NCI-H2107 treated with DMSO at 0.1 percent for 48 hours (cell line): ENCODE measurements around the gene HAUS3.
"Not testable (repeated sequence)": the region's sequence is repeated elsewhere in the genome, so short reads cannot be mapped to it uniquely, and the experiment has no call there.

Source experiments
- DNase-seq: peaks from one replicate; lab custom pipeline; 2025; ENCODE audit not compliant: unreplicated experiment; lab: John Stamatoyannopoulos, UW

Gene HAUS3

GRCh38 chr4:2276581-2277325, 34.8 kb upstream of the HAUS3 start:
- no peak for DNase-seq

- DNase-seq, result no peak
Observed at GRCh38 chr4:2275546-2276251, 33.8 kb upstream of the HAUS3 start.

- not testable (repeated sequence) for DNase-seq
Observed at GRCh38 chr4:2275044-2275397, 33.1 kb upstream of the HAUS3 start.

GRCh38 chr4:2274320-2275043, 32.6 kb upstream of the HAUS3 start:
- DNase-seq, result no peak

GRCh38 chr4:2273657-2274319, 31.9 kb upstream of the HAUS3 start:
- DNase-seq, result no peak

GRCh38 chr4:2273221-2273620, 31.3 kb upstream of the HAUS3 start:
- DNase-seq, result no peak

GRCh38 chr4:2272828-2273120, 30.9 kb upstream of the HAUS3 start:
- no peak for DNase-seq

GRCh38 chr4:2272026-2272827, 30.3 kb upstream of the HAUS3 start:
- DNase-seq, result no peak

- DNase-seq, result no peak
Observed at GRCh38 chr4:2271279-2272025, 29.5 kb upstream of the HAUS3 start.

- DNase-seq, result no peak
Observed at GRCh38 chr4:2270341-2271165, 28.6 kb upstream of the HAUS3 start.

GRCh38 chr4:2269618-2270163, 27.8 kb upstream of the HAUS3 start:
- no peak for DNase-seq

- DNase-seq, result no peak
Observed at GRCh38 chr4:2269206-2269531, 27.2 kb upstream of the HAUS3 start.

- DNase-seq, result no peak
Observed at GRCh38 chr4:2268357-2269205, 26.7 kb upstream of the HAUS3 start.

GRCh38 chr4:2267841-2268240, 25.9 kb upstream of the HAUS3 start:
- no peak for DNase-seq

- no peak for DNase-seq
Observed at GRCh38 chr4:2267320-2267811, 25.4 kb upstream of the HAUS3 start.

- no peak for DNase-seq
Observed at GRCh38 chr4:2266821-2267220, 24.9 kb upstream of the HAUS3 start.

- no peak for DNase-seq
Observed at GRCh38 chr4:2266181-2266580, 24.3 kb upstream of the HAUS3 start.
